Measurements from ENCODE around the gene KDM5C. TPM values are rescaled to one million over a fixed set of nuclear protein-coding genes. Genes with fewer than 3 reads are reported as not detected.

Gene KDM5C
- total and polyA plus RNA-seq, 12 donors = 40.7 to 143 (median 88.4) TPM

- intact Hi-C loops (cut with DNase I) = no loop called here
- Histone ChIP-seq H3K4me3 (no peak overlapping the region), H3K4me1 (replicated peaks in 1 of 2) (no peaks in the 10 kb centered on the region), H3K9me3 (replicated peaks in 1 of 3) (no peaks in the 10 kb centered on the region), H3K27me3 (no peaks in the 10 kb centered on the region), H3K27ac (no peak overlapping the region), H3K36me3 (replicated peaks in 1 of 2) (no peaks in the 10 kb centered on the region)
- no peak for DNase-seq
- TF ChIP-seq CTCF (IDR thresholded peaks at IDR 0.05) (no peak), POLR2A (IDR thresholded peaks at IDR 0.05) (no peak)
- WGBS, 4 donors = 67 to 93% (median 79%) methylated on average over 4 to 9 of the region's 9 CpGs
These were observed 30.8 kb upstream of the KDM5C start for GRCh38 chrX:53255738-53256191.

GRCh38 chrX:53254570-53255461 lies 29.8 kb upstream of the KDM5C start:
- Histone ChIP-seq H3K9me3 (replicated peaks in 1 of 3) (no peaks in the 10 kb centered on the region), H3K36me3 (replicated peaks in 1 of 2) (no peaks in the 10 kb centered on the region), H3K27me3 (no peaks in the 10 kb centered on the region), H3K4me1 (replicated peaks in 1 of 2) (no peaks in the 10 kb centered on the region), H3K4me3 (no peak overlapping the region), H3K27ac (no peak overlapping the region)
- no peak for TF ChIP-seq CTCF (IDR thresholded peaks at IDR 0.05)
- no peak for TF ChIP-seq POLR2A (IDR thresholded peaks at IDR 0.05)
- intact Hi-C loops (cut with DNase I) = no loop called here
- 90 to 96% (median 92%) methylated on average over 2 to 22 of the region's 22 CpGs for WGBS, 4 donors
- no peak for DNase-seq

GRCh38 chrX:53253293-53254020 lies 28.4 kb upstream of the KDM5C start:
- DNase-seq = no peak
- no peaks in the 10 kb centered on the region for H3K27me3 ChIP-seq
- H3K9me3 ChIP-seq (replicated peaks in 1 of 3) = no peaks in the 10 kb centered on the region
- TF ChIP-seq POLR2A (IDR thresholded peaks at IDR 0.05) = no peak
- no peak for TF ChIP-seq CTCF (IDR thresholded peaks at IDR 0.05)
- no peak overlapping the region for H3K4me3 ChIP-seq
- H3K4me1 ChIP-seq (replicated peaks in 1 of 2) = no peaks in the 10 kb centered on the region
- H3K27ac ChIP-seq = no peak overlapping the region
- H3K36me3 ChIP-seq (replicated peaks in 1 of 2) = no peaks in the 10 kb centered on the region
- 87 to 97% (median 91%) methylated on average over 3 of the region's 3 CpGs for WGBS, 4 donors
- intact Hi-C loops (cut with DNase I) = no loop called here

- Histone ChIP-seq H3K27ac (no peak overlapping the region), H3K27me3 (no peaks in the 10 kb centered on the region), H3K4me3 (no peak overlapping the region), H3K4me1 (replicated peaks in 1 of 2) (no peaks in the 10 kb centered on the region), H3K36me3 (replicated peaks in 1 of 2) (no peaks in the 10 kb centered on the region), H3K9me3 (replicated peaks in 1 of 3) (no peaks in the 10 kb centered on the region)
- TF ChIP-seq CTCF (IDR thresholded peaks at IDR 0.05) (no peak), POLR2A (IDR thresholded peaks at IDR 0.05) (no peak)
- WGBS, 4 donors = 67 to 90% (median 77%) methylated on average over 1 to 2 of the region's 2 CpGs
- intact Hi-C loops (cut with DNase I) = no loop called here
- no peak for DNase-seq
These were observed 26.3 kb upstream of the KDM5C start for GRCh38 chrX:53251307-53251706.
